ENCODE data around the gene APMAP.

The APMAP gene

GRCh38 chr20:24966317-24967012 is 26.1 kb downstream of the APMAP start:
- DNase-seq (ENCODE audit: low read depth), result no peak

GRCh38 chr20:24965065-24965919 is 27.3 kb downstream of the APMAP start:
- DNase-seq (ENCODE audit: low read depth), result no peak

- no peak for DNase-seq (ENCODE audit: low read depth)
Observed at GRCh38 chr20:24964506-24964840, 28.1 kb downstream of the APMAP start.

- DNase-seq (ENCODE audit: low read depth), result no peak
Observed at GRCh38 chr20:24963672-24964505, 28.7 kb downstream of the APMAP start.

- DNase-seq (ENCODE audit: low read depth), result no peak
Observed at GRCh38 chr20:24962510-24962909, 30.0 kb downstream of the APMAP start.

- DNase-seq (ENCODE audit: low read depth), result no peak
Observed at GRCh38 chr20:24962182-24962492, 30.4 kb downstream of the APMAP start.

GRCh38 chr20:24961384-24962181 is 31.0 kb downstream of the APMAP start:
- no peak for DNase-seq (ENCODE audit: low read depth)

- no peak for DNase-seq (ENCODE audit: low read depth)
Observed at GRCh38 chr20:24960861-24961260, 31.7 kb downstream of the APMAP start.

GRCh38 chr20:24960302-24960801 is 32.2 kb downstream of the APMAP start:
- no peak for DNase-seq (ENCODE audit: low read depth)

- DNase-seq (ENCODE audit: low read depth), result no peak
Observed at GRCh38 chr20:24959591-24960301, 32.8 kb downstream of the APMAP start.

- no peak for DNase-seq (ENCODE audit: low read depth)
Observed at GRCh38 chr20:24958506-24959385, 33.8 kb downstream of the APMAP start.

- DNase-seq (ENCODE audit: low read depth), result no peak
Observed at GRCh38 chr20:24957326-24958016, 35.1 kb downstream of the APMAP start.

GRCh38 chr20:24956001-24956841 is 36.3 kb downstream of the APMAP start:
- no peak for DNase-seq (ENCODE audit: low read depth)

- no peak for DNase-seq (ENCODE audit: low read depth)
Observed at GRCh38 chr20:24955045-24955444, 37.5 kb downstream of the APMAP start.

- DNase-seq (ENCODE audit: low read depth), result no peak
Observed at GRCh38 chr20:24954566-24954965, 38.0 kb downstream of the APMAP start.

GRCh38 chr20:24954151-24954550 is 38.4 kb downstream of the APMAP start:
- DNase-seq (ENCODE audit: low read depth), result no peak

GRCh38 chr20:24953621-24954133 is 38.9 kb downstream of the APMAP start:
- no peak for DNase-seq (ENCODE audit: low read depth)

GRCh38 chr20:24953209-24953575 is 39.4 kb downstream of the APMAP start:
- DNase-seq (ENCODE audit: low read depth), result no peak

Data from stimulated activated CD4-positive, alpha-beta T cell treated with anti-CD3 and anti-CD28 coated beads, Interleukin-2, amount 100 ng/mL, for 4 hours (primary cell).